DND-41 (cell line): Measurements from ENCODE around the gene VPS37C.

Experiments used
- EZH2 ChIP-seq: IDR thresholded peaks from 3 replicates; pipeline ENCODE4 v1.6.1; 2012; ENCODE audit warnings: borderline replicate concordance, low read depth, mild to moderate bottlenecking, moderate library complexity, low read length, inconsistent platforms; ENCODE audit not compliant: severe bottlenecking
- TF ChIP-seq, protein P1 (sequence below): IDR thresholded peaks from 2 replicates; pipeline ENCODE4 v1.5.1; 2012; ENCODE audit warnings: borderline replicate concordance, low read length, moderate library complexity, mild to moderate bottlenecking; ENCODE audit not compliant: poor library complexity, severe bottlenecking; ENCODE audit errors: extremely low read depth

DNA sequence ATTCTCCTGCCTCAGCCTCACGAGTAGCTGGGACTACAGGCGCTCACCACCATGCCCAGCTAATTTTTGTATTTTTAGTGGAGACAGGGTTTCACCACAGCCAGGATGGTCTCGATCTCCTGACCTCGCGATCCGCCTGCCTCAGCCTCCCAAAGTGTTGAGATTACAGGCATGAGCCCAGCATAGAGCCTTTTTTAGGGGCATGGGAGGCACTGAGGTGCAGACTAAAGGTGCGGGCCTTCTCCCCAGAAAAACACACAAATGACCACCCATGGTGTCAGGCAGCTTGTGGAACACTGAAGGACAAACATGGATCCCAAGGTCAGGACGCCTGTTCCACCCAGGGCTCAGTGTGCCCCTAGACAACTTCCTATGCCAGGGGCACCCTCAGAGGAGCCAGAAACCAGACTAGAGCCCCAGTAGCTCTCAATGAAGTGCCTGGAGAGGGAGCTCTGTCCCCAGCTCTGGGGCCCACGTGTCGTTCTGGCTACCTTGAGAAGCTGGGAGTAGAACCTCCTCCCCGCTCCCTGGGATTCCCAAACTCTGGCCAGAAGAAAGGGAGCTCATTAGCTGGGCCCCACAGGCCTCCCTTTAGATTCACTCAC lies 80.1 kb downstream of the VPS37C start:
- TF ChIP-seq, protein P1, sequence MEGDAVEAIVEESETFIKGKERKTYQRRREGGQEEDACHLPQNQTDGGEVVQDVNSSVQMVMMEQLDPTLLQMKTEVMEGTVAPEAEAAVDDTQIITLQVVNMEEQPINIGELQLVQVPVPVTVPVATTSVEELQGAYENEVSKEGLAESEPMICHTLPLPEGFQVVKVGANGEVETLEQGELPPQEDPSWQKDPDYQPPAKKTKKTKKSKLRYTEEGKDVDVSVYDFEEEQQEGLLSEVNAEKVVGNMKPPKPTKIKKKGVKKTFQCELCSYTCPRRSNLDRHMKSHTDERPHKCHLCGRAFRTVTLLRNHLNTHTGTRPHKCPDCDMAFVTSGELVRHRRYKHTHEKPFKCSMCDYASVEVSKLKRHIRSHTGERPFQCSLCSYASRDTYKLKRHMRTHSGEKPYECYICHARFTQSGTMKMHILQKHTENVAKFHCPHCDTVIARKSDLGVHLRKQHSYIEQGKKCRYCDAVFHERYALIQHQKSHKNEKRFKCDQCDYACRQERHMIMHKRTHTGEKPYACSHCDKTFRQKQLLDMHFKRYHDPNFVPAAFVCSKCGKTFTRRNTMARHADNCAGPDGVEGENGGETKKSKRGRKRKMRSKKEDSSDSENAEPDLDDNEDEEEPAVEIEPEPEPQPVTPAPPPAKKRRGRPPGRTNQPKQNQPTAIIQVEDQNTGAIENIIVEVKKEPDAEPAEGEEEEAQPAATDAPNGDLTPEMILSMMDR, result no peak
- TF ChIP-seq EZH2, result no peak
